Pancreas (tissue), 10 donors: ENCODE measurements around the gene ZNF474. TPM values are rescaled to one million over a fixed set of nuclear protein-coding genes. Genes with fewer than 3 reads are reported as not detected.

Source experiments
- ATAC-seq, 4 donors: fragments of 200-7000 bp; cut with Tn5 transposase; one replicate each; pipeline versions ENCODE4 v1.8.0 to v1.9.1; 2020; ENCODE audit warnings: mild to moderate bottlenecking in 4 of 4, moderate library complexity in 4 of 4
- DNase-seq, 6 donors: peaks; one replicate each; pipeline ENCODE4 v3.0.0-alpha.2; 2020
- FAIRE-seq: peaks from 2 replicates; lab custom pipeline; 2012; peaks lifted over from hg19 to GRCh38; lab: Jason Lieb, UNC
- H3K27ac ChIP-seq, 4 donors: fragments of 200-600 bp; sonication (generic); 1 replicate in 3 of 4; 2 replicates in 1 of 4; pipeline versions ENCODE4 v1.5.0 to v1.8.0; 2020
- H3K27me3 ChIP-seq, 4 donors: fragments of 200-600 bp; one replicate each; pipeline ENCODE4 v1.8.0; 2021
- H3K36me3 ChIP-seq, 3 donors: fragments of 200-600 bp; sonication (generic) in 1 of 3; one replicate each; pipeline versions ENCODE4 v1.5.0 to v1.8.0; 2020 to 2021
- H3K4me1 ChIP-seq, 3 donors: fragments of 200-600 bp; one replicate each; pipeline ENCODE4 v1.8.0; 2021
- H3K4me3 ChIP-seq, 4 donors: fragments of 200-600 bp; sonication (generic) in 2 of 4; one replicate each; pipeline versions ENCODE4 v1.5.0 to v1.8.0; 2020 to 2021
- H3K9me3 ChIP-seq, 4 donors: fragments of 200-600 bp; one replicate each; pipeline ENCODE4 v1.8.0; 2021
- WGBS, 2 donors: extraction: QIAGEN DNeasy Blood & Tissue Kit; methylation state at CpG; one replicate each; pipeline ENCODE4 v1.1.7; 2013; 5-methylcytosine and 5-hydroxymethylcytosine counted together
- intact Hi-C, 3 donors: fragments of 100-400 bp; cut with DNase I; formaldehyde crosslinking; loops; one replicate each; pipeline versions ENCODE4 v1.11.1 to v1.14.2; 2022
- polyA plus RNA-seq, 2 donors: library from polyadenylated mRNA; stranded (reverse); fragments of 200-250 nt; gene quantifications; one replicate each; pipeline ENCODE4 v1.2.3, GENCODE V29; 2013
- total RNA-seq, 6 donors: library from RNA; stranded (reverse); fragmentation: NEBNext Ultra II Directional in 4 of 6; extraction: Animal tissue kit (Norgen Biotek cat#: 25700) in 4 of 6; gene quantifications; one replicate each; pipeline versions ENCODE4 v1.2.1 to v1.2.4, GENCODE V29; 2021 to 2023
- TF ChIP-seq, protein P1 (sequence below), 4 donors: fragments of 200-600 bp; sonication (generic) in 3 of 4; IDR thresholded peaks; one replicate each; pipeline versions ENCODE4 v1.5.0 to v1.8.0; 2021; ENCODE audit warnings: antibody characterized with exemption in 4 of 4
- donor health status: healthy with polysubstance abuse.
- donor health status: DM: no; HTN: no; CAD: no; lungs with moderate emphysema.
- donor health status: DM: no; HTN: no; CAD: no.
- donor health status: control.
- donor health status: control.
- donor health status: Bipolar disorder and iron deficiency.
- donor health status: DM: yes; HTN: yes; CAD: no.
- donor health status: DM: no; HTN: no; CAD: no.
- donor health status: DM: no; HTN: no; CAD: no.
- donor health status: DM: yes; HTN: yes; CAD: no.

Gene ZNF474
- total and polyA plus RNA-seq, 8 donors, result 0.08 to 0.56 (median 0.12) TPM; not detected in 5

DNA sequence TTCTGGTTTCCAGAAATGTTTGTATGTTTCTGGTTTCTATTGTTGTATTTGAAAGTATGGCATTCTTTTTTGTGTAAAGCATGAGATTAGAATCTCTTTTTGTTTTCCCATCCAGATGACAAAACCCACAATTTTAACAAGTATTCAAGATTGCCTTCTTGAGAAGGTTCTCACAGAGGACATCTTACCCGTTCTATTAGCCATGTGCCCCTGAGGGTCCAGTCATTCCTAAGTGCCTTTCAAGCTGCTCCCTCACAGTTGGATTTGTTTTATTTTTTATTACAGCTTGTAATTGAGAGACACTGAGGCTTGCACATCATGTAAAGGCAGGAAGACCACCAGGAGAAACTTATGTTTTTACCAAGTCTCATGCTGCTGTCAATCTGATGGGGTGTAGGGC is 32.0 kb upstream of the ZNF474 start:
- Histone ChIP-seq H3K4me1 (no peaks in the 10 kb centered on the region), H3K27ac (no peak overlapping the region), H3K4me3 (no peak overlapping the region), H3K36me3 (no peaks in the 10 kb centered on the region), H3K27me3 (no peaks in the 10 kb centered on the region), H3K9me3 (no peaks in the 10 kb centered on the region)
- TF ChIP-seq, protein P1, sequence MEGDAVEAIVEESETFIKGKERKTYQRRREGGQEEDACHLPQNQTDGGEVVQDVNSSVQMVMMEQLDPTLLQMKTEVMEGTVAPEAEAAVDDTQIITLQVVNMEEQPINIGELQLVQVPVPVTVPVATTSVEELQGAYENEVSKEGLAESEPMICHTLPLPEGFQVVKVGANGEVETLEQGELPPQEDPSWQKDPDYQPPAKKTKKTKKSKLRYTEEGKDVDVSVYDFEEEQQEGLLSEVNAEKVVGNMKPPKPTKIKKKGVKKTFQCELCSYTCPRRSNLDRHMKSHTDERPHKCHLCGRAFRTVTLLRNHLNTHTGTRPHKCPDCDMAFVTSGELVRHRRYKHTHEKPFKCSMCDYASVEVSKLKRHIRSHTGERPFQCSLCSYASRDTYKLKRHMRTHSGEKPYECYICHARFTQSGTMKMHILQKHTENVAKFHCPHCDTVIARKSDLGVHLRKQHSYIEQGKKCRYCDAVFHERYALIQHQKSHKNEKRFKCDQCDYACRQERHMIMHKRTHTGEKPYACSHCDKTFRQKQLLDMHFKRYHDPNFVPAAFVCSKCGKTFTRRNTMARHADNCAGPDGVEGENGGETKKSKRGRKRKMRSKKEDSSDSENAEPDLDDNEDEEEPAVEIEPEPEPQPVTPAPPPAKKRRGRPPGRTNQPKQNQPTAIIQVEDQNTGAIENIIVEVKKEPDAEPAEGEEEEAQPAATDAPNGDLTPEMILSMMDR (IDR thresholded peaks at IDR 0.05), result no peak
- ATAC-seq, result no peak
- intact Hi-C loops, result no loop called here
- no peak for DNase-seq
- WGBS, 2 donors, result 59 to 78% methylated on average over 1 of the region's 1 CpG
- no peak for FAIRE-seq

DNA sequence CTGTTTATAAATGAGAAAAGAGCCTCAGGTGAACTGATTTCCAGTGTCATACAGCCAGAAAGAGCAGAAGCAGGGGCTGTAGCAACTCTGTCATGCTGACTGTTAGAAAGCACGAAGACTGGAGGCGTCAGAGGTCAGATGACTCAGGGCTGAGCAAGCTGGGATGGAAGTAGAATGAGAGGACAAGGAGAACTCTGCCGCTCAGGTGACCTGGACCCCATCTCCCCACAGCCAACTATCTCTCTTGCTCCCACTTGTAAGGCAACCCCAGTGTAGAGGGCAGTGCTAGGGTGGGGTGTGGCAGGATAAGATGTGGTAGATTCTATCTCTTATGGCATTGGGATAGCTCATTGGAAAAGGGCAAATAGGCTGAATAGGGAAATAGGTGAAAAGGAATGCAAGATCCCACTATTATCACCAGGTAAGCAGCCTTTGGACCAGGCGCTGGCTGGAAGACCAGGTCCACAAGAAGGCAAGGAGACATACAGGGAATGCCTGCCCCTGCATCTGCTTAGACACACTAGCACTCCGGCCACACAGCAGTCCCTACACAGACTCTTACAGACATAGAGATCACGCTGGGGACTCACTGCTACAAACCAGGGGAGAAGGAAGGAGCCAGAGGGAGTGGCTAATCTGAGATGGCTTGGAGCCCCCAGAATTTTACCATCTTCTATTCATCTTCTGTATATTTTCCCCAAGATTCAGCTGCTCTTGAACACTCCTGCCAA is 30.1 kb upstream of the ZNF474 start:
- DNase-seq, result no peak
- TF ChIP-seq, protein P1 (IDR thresholded peaks at IDR 0.05), result no peak
- Histone ChIP-seq H3K4me1 (no peaks in the 10 kb centered on the region), H3K27ac (no peak overlapping the region), H3K4me3 (no peak overlapping the region), H3K27me3 (no peaks in the 10 kb centered on the region), H3K9me3 (no peaks in the 10 kb centered on the region), H3K36me3 (no peaks in the 10 kb centered on the region)
- intact Hi-C loops, result no loop called here
- 72 to 80% methylated on average over 6 of the region's 6 CpGs for WGBS, 2 donors
- FAIRE-seq, result no peak
- ATAC-seq, result no peak

DNA sequence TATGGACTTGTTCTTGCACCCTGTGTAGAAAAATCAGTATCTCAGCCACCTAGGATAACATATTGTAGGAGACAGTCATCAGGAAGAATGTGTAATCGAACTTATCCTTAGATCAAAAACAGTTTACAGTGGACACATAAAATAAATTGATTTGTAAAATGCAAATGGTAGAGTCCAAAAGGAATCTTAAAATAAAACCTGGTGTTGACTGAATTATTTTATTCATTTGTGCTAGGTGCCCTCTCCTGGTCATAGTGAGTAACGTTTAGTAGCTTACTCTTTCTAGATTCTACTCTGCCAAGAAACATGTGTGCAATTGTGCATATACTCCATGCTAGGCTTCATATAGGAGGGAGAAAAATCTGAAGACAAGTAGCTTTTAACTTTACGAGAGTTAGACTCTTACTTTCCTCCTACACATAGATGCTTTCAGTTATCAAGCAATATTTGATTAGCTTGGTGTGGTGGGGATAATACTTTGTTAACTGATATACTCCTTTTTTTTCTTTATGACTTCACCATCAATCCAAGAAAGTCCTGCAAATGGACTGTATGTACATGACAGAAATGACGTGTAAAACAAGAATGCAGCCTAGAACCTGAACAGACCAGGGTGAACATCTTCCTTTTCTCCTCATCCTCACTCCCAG is 27.6 kb upstream of the ZNF474 start:
- Histone ChIP-seq H3K4me3 (no peak overlapping the region), H3K36me3 (no peaks in the 10 kb centered on the region), H3K9me3 (no peaks in the 10 kb centered on the region), H3K27me3 (peaks cover 0 to 6% (median 0%) of the 10 kb centered on the region in 4 donors), H3K4me1 (no peaks in the 10 kb centered on the region), H3K27ac (no peak overlapping the region)
- WGBS, 2 donors, result 14 to 15% methylated on average over 4 of the region's 4 CpGs
- FAIRE-seq, result peak; percentile 60
- no peak for DNase-seq
- TF ChIP-seq, protein P1 (IDR thresholded peaks at IDR 0.05), result peak in 3 of 4 donors; percentile 24 to 39 (median 35)
- intact Hi-C loops, result no loop called here
- peak in 3 of 4 donors; percentile 64 to 72 (median 69) for ATAC-seq

DNA sequence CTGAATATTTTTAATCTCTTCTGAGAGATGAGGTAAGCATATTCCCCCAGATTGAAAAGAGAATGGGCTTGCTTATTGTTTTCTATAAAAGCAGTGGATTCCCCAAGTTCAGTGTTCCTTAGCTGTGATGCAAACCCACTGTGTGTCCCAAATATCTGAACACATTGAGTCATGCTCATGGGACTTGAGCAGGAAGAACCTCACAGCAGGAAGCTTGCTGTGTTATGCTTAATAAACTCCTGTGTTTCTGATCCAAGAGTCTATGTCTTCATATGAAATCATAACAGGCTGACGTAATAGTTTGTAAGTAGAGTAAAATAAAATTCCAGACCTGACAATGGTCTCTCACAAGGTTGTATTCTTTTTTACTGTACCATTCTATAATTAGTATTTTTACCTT is 26.5 kb upstream of the ZNF474 start:
- Histone ChIP-seq H3K27ac (no peak overlapping the region), H3K4me3 (no peak overlapping the region), H3K4me1 (no peaks in the 10 kb centered on the region), H3K36me3 (no peaks in the 10 kb centered on the region), H3K27me3 (peaks cover 0 to 6% (median 0%) of the 10 kb centered on the region in 4 donors), H3K9me3 (no peaks in the 10 kb centered on the region)
- TF ChIP-seq, protein P1 (IDR thresholded peaks at IDR 0.05), result no peak
- no peak for DNase-seq
- intact Hi-C loops, result no loop called here
- no peak for ATAC-seq
- WGBS, 2 donors, result 75 to 85% methylated on average over 1 of the region's 1 CpG
- FAIRE-seq, result no peak

DNA sequence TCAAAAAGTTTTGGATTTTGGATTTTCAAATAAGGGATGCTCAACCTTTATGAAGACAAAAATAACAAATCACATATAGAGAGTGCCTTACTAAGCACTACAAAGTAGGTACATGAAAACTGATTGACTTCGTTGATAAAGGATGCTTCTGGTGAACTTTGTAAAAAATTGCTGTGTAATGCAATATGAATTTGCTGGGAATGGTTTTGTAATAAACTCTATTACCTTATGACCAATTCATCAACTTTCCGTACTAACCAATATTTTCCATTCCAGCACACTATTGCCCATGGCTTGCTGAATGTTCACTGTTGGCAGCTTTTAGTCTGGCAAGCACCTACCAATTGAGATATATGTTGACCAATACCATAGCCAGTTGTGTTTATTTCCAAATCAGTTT is 23.4 kb upstream of the ZNF474 start:
- TF ChIP-seq, protein P1 (IDR thresholded peaks at IDR 0.05), result no peak
- H3K36me3 ChIP-seq, result no peaks in the 10 kb centered on the region
- H3K9me3 ChIP-seq, result no peaks in the 10 kb centered on the region
- no peak overlapping the region for H3K4me3 ChIP-seq
- FAIRE-seq (no peak), ATAC-seq (no peak), DNase-seq (no peak)
- intact Hi-C loops, result no loop called here
- peaks cover 0 to 6% (median 0%) of the 10 kb centered on the region in 4 donors for H3K27me3 ChIP-seq
- no peak overlapping the region for H3K27ac ChIP-seq
- WGBS, 2 donors, result 63 to 82% methylated on average over 2 of the region's 2 CpGs
- no peaks in the 10 kb centered on the region for H3K4me1 ChIP-seq
